GM04503 (cell line): Measurements from ENCODE around the gene LCN10.
"Not testable (repeated sequence)": the region's sequence is repeated elsewhere in the genome, so short reads cannot be mapped to it uniquely, and the experiment has no call there.

Experiments
- DNase-seq: peaks from one replicate; pipeline ENCODE4 v3.0.0-alpha.2; 2012; ENCODE audit warnings: low read depth

Gene LCN10

DNA sequence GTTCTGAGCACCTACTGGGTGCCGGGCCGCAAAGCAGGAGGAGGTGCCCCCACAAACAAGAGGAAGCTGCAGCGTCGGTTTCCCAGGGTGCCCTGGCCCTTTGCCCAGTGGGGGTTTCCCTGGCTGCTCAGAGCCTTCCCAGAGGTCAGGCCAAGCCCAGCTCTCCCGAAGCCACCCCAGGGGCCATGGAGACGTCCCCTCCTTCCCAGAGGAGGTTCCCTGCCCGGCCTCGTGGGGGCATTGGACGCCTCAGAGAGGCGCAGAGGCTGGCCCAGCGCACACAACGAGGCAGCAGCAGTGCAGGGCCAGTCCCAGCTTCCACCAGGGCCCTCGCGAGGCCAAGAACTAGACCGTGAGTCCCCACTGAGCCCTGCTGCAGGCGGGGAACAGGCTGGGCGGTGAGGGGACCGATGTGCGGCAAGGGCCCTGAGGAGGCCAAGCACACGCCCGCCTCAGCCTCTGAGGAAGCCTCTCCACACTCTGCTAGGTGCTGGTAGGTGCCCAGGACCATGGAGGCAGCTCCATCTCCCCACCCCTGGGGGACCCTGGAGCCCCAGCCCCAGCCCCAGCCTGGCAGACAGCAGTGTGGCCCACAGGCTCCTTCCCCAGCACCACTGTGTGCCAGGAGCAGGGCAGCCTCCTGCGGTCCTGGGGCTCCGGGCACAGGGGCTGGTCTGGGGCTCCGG lies 23.4 kb downstream of the LCN10 start:
- DNase-seq = no peak

DNA sequence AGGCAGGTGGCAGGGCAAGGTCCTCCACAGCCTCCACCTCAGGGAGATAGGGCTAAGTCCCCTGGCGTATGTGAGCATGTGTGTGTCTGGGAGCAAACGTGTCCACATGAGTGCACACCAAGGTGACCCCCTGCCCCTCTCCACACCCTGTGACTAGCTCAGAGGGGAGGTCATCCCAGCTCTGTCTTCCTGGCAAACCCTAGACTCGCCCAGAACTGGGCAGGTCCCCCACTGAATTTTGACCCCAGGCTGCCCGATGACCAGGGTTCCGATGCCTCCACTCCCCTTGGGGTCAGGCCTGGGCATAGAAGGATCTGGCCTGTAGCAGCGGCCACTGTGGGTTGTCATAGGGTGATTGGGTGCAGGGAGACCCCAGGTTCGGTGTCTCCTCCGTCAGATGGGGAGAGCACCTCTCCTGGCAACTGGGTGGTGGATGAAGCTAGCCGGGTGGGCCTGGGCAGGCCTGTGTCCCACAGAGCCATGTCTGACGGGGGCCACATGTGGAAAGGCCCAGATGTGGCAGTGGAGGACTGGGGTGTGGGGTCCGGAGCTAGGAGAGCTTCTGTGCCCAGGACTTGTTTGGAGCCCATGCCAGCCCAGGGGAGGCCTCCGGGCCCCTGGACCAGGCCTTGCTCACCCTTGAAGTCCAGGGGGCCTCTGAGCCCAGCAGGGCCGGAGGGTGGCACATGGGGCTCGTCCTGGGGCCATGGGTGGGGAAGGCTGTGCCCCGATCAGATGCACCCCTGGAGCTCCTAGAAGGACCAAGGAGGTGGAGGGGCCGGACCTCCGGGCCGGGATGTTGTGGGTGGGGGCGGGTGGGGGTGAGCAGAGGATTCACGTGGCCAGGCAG lies 24.2 kb downstream of the LCN10 start:
- DNase-seq = no peak

DNA sequence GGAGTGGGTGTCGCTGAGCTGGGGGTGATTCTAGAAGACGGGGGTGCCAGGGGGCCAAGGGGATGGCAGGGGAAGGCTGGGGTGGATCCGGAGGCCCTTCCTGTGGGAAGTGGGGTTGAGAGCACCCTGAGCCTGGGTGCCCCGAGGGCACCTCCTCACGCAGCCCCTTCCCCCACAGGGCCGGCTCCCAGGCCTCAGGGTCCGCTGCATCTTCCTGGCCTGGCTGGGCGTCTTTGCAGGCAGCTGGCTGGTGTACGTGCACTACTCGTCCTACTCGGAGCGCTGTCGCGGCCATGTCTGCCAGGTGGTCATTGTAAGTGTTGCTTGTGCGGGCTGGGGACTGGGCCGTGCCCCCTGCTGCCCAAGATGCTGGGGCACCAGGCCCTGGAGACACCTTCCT lies 25.3 kb downstream of the LCN10 start:
- DNase-seq = no peak

DNA sequence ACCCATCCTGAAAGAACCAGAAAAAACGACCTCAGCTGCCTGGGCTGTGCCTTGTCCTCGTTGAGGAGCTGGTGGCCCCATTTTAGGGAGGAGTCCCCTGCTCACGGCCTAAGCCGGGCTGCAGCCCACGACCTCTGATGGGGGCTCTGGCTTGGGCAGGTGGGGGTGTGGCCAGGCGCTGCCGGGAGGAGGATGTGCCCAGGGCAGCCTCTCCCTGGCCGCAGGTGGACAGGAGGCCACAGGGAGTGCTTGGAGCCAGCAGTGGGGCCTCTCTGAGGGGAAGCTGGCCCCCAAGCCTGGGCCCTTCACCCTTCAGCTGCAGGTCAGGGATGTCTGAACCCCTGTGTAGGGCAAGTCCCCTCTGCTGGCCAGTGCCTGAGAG lies 27.9 kb downstream of the LCN10 start:
- DNase-seq = no peak

DNA sequence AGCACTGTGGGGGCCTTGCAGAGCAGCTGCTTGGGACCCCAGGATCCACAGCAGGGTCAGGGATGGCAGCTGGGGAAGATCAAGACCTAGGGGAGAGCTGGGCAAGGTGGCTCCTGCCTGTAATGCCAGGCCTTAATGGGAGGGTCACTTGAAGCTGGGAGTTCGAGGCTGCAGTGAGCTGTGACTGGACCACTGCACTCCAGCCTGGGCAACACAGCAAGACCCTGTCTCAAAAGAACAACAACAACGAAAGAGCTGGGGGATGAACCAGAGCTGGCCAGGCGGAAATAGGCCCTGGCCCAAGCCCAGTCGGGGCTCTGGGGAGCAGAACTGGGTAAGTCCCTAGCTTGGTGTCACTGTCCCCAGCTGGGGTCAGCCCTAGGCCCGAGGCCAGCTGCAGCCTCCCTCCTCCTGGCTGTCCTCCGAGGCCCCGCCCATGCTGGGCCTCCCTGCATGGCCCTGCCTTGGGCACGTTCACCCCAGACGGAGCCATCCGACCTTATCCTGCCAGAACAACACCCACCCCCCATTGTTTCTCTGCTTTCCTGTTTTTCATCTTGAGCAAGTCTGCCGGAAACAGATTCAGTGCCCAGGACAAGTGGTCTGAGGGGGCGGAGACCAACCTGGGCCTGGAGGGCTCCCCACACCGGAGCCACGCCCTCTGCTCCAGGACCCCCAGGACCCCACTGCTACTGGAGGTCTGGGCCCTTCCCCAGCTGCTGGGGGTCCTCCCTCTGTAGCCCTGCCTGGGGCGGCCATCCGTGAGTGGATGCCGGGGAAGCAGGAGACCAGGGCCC lies 28.4 kb downstream of the LCN10 start:
- DNase-seq = no peak

DNA sequence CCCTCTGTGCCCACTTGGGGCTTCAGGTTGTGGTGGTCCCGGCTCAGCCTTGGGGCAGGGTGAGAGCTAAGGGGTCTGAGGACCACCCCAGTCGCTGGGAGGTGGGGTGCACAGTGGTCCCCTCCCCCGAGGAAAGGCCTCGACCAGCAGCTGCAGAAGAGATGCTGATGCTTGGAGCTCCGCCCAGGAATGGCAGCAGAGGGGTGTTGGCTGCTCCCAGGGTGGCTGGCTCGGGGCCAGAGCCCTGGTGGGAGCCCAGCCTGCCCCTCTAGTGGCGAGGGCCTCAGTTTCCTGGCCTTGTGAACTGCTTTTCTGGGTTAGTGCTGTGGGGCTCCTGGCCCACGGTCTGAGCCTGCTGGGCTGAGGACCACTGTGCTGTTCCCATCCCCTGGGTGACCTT lies 29.2 kb downstream of the LCN10 start:
- DNase-seq = no peak

DNA sequence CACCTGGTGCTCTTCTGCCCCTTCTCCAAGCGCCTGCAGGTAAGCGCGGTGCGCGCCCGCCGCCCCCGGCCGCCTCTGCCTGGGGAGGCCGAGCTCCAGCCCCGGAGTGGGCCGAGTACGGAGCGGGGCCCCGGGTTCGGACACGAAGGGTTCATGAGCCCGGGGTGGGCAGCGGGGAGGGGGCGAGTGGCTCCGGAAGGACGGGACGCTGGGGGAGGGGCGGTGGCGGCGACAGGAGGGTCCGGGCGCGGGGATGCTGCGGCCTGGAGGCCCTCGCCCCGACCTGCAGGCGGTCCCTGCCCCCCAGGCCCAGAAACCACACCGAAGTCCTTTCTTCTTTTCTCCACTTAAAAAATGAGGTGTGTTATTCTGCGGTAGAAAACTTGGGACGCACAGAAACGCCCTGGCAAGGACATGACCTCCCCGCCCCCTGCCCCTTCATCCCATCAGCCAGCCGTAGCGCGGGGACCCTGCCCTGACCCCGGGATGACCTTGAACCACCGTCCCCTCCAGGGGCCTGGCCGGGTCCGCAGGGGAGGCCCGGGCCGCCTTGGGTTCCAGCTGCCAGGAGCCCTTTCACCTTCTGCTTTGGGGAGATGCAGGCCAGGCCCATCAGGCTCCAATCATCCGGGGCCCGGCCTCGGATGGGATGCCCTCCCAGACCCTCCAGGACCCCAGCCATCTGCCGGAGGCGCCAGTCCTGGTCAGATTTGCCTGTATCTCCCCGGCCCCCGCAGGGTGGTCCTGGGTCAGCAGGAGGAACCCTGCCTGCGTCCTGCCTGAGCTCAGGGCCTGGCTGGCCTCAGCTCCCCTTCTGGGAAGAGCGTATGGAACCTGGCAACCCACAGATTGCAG lies 29.8 kb downstream of the LCN10 start:
- no peak for DNase-seq

DNA sequence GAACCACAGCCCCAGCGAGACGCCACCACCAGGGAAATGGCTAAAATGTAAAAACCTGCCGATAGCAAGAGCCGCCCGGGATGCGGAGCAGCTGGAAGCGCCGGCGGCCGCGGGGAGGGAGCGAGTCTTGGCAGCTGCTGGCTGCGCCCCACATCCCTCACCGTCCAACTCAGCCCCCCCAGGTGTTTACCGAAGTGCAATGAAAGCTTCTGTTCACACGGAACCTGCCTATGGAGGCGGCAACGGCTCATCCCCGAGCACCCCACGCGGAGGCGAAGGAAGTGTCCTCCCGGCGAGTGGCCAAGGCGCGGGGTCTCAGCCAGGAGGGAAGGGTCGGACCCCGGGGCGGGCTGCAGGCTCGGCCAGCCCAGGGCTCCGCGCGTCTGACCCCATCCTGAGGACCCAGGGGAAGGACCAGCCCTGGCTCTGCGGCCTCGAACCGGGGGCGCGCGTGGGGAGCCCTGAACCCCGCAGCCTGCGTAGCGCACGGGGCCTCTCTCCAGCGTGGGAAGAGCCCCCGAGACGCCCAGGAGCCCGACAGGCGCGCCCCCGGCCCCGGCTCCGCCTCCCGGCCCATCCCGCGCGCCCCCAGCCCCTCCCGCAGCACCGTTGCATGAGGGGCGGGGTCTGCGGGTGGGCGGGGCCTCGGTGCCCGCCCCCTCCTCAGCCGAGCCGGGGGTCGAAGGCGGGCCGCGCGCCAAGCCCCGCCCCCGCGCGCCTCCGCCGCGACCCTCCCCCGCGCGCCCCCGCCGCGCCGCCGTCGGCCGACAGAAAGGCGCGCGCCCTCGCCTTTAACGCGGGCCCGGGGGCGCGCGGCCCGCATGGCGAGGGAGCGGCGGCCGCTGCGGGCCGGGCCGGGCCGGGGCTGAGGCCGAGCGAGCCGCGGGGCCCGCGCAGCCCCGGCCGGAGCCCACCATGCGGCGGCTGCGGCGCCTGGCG lies 30.7 kb downstream of the LCN10 start, which contains the start of gene DIPK1B:
Gene DIPK1B (plus strand): TSS at position 822 of the 939 bp plus-strand sequence. CDS start 94 bp downstream, at position 916.
- DNase-seq = no peak

DNA sequence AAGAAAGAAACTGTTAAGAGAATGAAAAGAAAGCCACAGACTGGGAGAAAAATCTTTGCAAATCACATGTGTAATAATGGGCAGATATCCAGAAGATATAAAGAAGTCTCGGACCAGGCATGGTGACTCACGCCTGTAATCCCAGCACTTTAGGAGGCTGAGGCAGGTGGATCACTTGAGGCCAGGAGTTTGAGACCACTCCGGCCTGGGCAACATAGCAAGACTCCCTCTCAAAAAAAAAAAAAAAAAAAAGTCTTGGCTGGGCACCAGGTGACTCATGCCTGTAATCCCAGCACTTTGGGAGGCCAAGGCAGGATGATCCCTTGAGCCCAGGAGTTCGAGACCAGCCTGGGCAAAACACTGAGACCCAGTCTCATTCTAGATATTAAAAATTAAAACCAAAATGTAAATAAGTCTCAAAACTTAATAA lies 31.5 kb downstream of the LCN10 start:
- not testable (repeated sequence) for DNase-seq

DNA sequence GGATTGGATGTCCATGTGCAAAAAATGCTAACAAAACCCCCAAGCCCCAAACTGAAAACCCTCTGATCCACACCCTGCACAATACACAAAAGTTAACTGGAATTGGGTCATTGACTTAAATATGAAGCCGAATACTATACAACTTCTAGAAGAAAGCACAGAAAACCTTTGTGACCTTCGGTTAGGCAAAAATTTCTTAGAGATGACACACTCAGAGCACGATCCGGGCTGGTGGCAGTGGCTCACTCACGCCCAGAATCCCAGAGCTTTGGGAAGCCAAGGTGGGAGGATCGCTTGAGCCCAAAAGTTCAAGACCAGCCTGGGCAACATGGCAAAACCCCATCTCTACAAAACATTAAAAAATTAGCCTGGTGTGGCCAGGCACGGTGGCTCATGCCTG lies 32.2 kb downstream of the LCN10 start:
- DNase-seq = no peak

DNA sequence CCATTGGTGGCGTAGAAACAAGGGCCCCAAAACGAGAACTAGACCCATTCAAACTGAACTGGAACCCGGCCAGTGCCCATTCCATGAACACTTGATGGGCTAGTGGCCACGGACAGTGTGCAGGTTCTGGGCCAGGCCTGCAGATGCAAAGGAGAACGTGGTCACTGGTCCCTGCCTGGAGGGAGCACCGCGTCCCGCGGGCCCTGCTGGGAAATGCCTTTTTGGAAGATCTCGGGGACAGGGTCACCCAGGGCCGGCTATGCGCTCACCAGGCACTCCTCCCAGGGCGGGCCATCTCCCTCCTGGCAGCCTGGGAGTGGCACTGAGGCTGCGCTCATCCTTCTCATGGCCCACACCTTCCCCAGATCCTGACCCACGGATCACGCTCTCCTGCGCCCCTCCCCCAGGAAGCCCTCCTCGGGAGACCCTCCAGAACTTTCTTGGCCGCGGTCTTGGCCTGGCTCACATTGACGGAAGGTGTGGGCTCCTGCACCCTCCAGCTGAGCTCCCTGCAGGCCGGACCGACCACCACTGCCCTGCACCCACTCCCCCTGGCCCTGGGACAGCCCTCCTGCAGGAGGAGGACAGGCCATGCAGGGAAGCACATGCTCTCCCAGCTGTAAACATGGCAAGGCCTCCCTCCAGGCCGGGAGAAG lies 33.2 kb downstream of the LCN10 start:
- DNase-seq = no peak

DNA sequence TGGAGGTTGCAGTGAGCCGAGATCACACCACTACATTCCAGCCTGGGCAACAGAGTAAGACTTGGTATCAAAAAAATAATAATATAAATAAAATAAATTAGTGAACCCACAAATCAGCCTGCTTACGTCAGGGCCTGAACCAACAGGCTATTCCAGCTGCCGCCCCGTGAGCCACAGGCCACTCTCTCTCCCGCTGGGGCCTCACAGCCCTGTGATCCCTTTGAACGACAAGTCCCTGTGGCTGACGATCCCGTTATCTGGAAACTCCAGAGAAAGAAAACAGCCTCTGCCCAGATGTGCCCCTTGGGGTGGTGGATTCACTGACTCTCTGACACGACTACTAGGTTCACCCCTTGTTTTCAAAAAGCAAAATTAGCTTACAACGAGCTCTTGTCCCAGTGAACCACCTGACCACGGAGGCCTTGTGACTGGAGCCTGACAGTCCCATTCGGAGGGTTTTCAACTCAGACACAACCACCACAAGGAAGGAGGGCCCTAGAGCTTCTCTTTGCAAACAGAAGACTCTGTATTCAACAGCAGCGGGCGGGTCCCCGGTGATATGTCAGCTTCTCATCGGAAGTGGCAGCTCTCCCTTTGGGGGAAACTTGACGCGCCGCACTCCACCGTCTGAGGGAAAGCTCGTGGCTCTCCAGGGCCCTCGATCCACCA lies 34.8 kb downstream of the LCN10 start:
- DNase-seq = no peak

DNA sequence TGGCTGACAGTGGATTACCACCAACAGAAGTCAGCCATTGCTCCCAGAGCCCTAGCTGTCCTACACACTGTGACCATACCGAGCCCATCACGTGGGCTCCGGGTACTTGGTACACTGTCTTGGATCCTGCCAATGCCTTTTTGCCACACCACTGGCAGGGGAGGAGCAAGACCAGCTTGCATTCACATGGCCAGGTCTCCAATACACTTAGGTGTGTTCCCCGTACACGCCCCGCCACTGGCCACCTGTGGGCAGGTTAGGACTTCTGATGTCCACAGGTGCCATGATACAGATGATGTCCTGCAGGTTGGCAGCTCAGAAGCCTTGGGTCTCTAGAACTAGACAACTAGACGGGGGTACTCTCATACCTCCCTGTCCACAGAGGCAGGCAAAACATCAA lies 35.7 kb downstream of the LCN10 start:
- no peak for DNase-seq

DNA sequence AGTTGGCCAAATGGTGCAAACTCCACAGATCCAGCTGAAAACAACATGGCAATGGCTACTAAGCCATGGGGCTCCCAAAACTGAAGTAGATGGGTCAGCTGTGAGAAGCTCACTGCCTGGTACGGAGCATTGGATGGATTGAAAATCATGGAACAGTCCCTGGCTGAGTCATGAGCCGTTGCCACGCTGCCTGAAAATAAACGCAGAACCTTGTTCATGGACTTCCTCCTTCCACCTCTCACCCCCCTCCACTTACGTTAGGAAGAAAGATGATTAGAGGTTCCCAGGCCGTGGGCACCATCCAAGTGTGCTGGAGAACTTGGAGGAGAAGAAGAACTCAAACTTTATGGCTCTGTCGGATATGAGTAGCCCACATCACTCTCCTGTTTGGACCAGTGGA lies 37.2 kb downstream of the LCN10 start:
- DNase-seq = no peak

DNA sequence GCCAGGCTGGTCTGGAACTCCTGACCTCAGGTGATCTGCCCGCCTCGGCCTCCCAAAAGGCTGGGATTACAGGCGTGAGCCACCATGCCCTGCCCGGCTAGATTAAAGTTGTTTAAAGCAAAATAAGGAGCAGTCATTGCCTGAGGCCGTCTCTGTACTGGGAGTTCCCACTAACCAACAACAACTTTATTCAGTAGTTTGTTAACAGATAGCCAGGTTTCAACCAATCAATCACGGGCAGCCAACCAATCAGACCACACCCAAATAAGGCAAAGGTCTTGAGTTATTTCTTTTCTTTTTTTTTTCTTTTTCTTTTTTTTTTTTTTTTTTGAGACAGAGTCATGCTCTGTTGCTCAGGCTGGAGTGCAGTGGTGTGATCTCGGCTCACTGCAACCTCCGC lies 38.0 kb downstream of the LCN10 start:
- DNase-seq = not testable (repeated sequence)

DNA sequence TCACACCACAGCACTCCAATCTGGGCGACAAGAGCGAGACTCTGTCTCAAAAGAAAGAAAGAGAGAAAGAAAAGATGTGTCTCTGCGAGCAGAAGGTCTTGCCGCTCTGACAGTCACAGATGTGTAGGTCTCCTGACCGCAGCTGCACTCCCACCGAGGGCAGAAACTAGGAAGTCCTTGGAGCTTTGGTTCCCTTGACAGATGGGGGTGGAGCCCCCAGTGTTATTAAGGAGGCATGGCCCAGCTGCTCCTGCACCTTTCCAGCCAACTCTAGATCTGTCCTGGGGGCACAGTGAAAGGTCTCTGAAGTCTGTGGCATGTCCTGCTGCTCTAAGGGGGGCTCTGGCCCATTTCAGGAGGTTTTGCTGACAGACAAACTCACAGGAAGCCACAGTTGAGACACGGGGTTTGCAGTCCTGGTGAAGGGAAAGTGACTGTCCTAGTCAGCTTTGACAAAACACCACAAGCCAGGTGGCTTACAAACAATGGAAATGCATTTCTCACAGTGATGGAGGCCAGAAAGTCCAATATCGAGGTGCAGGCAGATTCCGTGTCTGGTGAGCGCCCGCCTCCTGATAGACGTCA lies 39.4 kb downstream of the LCN10 start:
- no peak for DNase-seq

DNA sequence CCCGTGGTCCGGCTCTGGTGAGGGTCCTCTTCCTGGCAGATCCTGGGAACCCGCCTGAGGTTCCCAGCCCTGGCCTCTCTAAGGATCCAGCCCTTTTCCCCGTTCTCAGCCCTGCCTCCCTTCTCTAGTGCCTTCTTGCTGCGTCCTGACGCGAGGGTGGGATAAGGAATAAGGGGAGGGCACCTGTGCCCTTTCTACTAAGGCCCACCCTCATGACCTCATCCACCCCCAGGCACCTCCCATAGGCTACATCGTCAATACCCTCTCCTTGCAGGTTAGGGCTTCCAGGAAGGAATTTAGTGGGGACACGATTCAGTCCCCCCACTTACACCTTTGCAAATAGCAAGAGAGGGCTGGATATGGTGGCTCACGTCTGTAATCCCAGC lies 41.1 kb downstream of the LCN10 start:
- no peak for DNase-seq

DNA sequence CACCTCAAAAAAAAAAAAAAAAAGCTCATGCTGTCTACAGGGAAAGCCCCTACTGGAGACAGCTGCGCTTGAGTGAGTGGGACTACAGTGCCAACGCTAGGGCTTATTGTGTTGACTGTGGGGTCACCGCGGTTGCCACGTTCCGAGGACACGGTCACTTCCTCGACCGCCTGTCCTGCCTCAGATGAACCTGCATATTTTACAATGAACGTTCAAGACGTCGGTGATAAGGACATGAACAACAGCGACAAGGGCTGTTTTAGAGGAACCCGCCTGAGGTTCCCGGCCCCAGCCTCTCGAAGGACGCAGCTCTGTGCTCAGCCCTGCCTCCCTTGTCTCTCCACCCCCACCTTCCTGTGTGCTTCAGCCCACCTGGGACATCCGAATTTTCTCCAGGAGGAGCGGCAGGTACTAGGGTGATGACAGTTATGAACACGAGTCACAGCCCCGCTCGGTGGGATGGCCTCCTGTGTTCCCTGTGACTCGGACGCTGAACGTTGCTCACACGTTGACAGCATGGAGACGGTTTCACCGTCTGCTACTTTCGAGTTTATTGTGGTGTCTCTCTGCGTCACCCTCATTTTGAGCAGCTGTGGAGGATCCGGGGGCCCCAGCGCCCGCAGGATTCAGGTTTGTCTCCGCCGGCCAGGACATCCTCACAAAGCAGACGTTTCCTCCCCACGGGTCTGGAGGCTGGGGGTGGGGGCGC lies 41.6 kb downstream of the LCN10 start:
- DNase-seq = no peak
